WTC11 (cell line): ENCODE measurements around the gene GPA33.

Source experiments
- AFF4 ChIP-seq: sonication (generic); formaldehyde crosslinking; IDR thresholded peaks from 2 replicates; pipeline ENCODE4 v1.8.1; 2023; ENCODE audit warnings: mild to moderate bottlenecking, missing genetic modification reagents, borderline replicate concordance
- ATF1 ChIP-seq: sonication (generic); formaldehyde crosslinking; IDR thresholded peaks from 2 replicates; pipeline ENCODE4 v1.8.1; 2023; ENCODE audit warnings: mild to moderate bottlenecking, moderate library complexity, missing genetic modification reagents
- CTCF ChIP-seq: fragments of 200-600 bp; IDR thresholded peaks from 2 replicates; pipeline ENCODE4 v1.8.0; 2022; ENCODE audit warnings: antibody characterized with exemption
- NFE2L1 ChIP-seq: sonication (generic); formaldehyde crosslinking; IDR thresholded peaks from 2 replicates; pipeline ENCODE4 v1.8.1; 2023; ENCODE audit warnings: missing genetic modification reagents
- USF2 ChIP-seq: sonication (generic); formaldehyde crosslinking; IDR thresholded peaks from 2 replicates; pipeline ENCODE4 v1.8.1; 2023; ENCODE audit warnings: mild to moderate bottlenecking, missing genetic modification reagents, moderate library complexity
- ZBTB43 ChIP-seq: sonication (generic); formaldehyde crosslinking; IDR thresholded peaks from 2 replicates; pipeline ENCODE4 v1.8.1; 2023; ENCODE audit warnings: mild to moderate bottlenecking, missing genetic modification reagents

- no peak for TF ChIP-seq ZBTB43
- TF ChIP-seq NFE2L1 (CRISPR knock-in tag) = no peak
- TF ChIP-seq USF2 = no peak
- no peak for TF ChIP-seq CTCF
- TF ChIP-seq AFF4 (CRISPR knock-in tag) = no peak
- no peak for TF ChIP-seq ATF1 (CRISPR knock-in tag)
Measured at GRCh38 chr1:167121375-167122120, 31.4 kb upstream of the GPA33 start.
